Motor neuron (in vitro differentiated cells): ENCODE measurements around the gene SULT1A3. TPM values are rescaled to one million over a fixed set of nuclear protein-coding genes. Genes with fewer than 3 reads are reported as not detected.
A peak's percentile ranks its signal among the peaks of the same experiment; 100 is the strongest.
"Not testable (repeated sequence)": the region's sequence is repeated elsewhere in the genome, so short reads cannot be mapped to it uniquely, and the experiment has no call there.

Experiments
- ATAC-seq, 8 experiments: fragments of 200-7000 bp; cut with Tn5 transposase; replicated peaks in 6 of 8; 2 replicates each; pipeline ENCODE4 v1.8.0; 2021; ENCODE audit warnings: mild to moderate bottlenecking in 8 of 8, moderate library complexity in 8 of 8
- H3K27ac ChIP-seq, 2 donors: fragments of 250-450 bp; sonication (Bioruptor Pico); 2 replicates each; pipeline ENCODE4 v1.9.0; 2021; ENCODE audit warnings: antibody characterized with exemption in 2 of 2, mild to moderate bottlenecking in 2 of 2, moderate library complexity in 1 of 2
- H3K4me1 ChIP-seq, 2 donors: fragments of 250-450 bp; sonication (Bioruptor Pico); replicated peaks in 1 of 2; 2 replicates each; pipeline ENCODE4 v1.6.1; 2021; ENCODE audit warnings: antibody characterized with exemption in 2 of 2, mild to moderate bottlenecking in 2 of 2, moderate library complexity in 1 of 2
- H3K4me3 ChIP-seq, 5 donors: fragments of 250-450 bp; sonication (Bioruptor Pico); 2 replicates each; pipeline ENCODE4 v1.9.0; 2021; ENCODE audit warnings: antibody characterized with exemption in 5 of 5, mild to moderate bottlenecking in 5 of 5, moderate library complexity in 4 of 5
- WGBS, 10 experiments: fragments of 450-650 bp; shearing (Covaris generic); methylation state at CpG; one replicate each; pipeline ENCODE4 v1.0.0; 2022; 5-methylcytosine and 5-hydroxymethylcytosine counted together
- in situ Hi-C, 9 experiments: fragments of 400-800 bp; cut with MboI; loops; one replicate each; pipeline ENCODE4 v1.15.0; 2021; ENCODE audit warnings: low sequenced_read_pairs in 9 of 9, low pct_unique_long_range_greater_than_20kb in 2 of 9; ENCODE audit not compliant: unreplicated experiment in 9 of 9
- total RNA-seq, 8 experiments: library from RNA; unstranded; fragments of 300-600 nt; gene quantifications; 2 replicates each; pipeline versions ENCODE4 v1.2.3 to v1.2.4, GENCODE V29; 2022

Gene SULT1A3
- total RNA-seq, 8 experiments from 2014 or later, result 4.6 to 21.6 (median 9.3) TPM

- Histone ChIP-seq H3K4me3 (no peak overlapping the region), H3K4me1 (peaks cover 11 to 16% of the 10 kb centered on the region in 2 donors), H3K27ac (no peak overlapping the region)
- 40 to 60% methylated on average over 1 of the region's 3 CpGs; no CpG with 5 or more reads in 8 of the 10 experiments for WGBS, 10 experiments
- in situ Hi-C loops, result no loop called here
- no peak for ATAC-seq
These were observed 18.3 kb upstream of the SULT1A3 start for GRCh38 chr16:30180741-30181140.

DNA sequence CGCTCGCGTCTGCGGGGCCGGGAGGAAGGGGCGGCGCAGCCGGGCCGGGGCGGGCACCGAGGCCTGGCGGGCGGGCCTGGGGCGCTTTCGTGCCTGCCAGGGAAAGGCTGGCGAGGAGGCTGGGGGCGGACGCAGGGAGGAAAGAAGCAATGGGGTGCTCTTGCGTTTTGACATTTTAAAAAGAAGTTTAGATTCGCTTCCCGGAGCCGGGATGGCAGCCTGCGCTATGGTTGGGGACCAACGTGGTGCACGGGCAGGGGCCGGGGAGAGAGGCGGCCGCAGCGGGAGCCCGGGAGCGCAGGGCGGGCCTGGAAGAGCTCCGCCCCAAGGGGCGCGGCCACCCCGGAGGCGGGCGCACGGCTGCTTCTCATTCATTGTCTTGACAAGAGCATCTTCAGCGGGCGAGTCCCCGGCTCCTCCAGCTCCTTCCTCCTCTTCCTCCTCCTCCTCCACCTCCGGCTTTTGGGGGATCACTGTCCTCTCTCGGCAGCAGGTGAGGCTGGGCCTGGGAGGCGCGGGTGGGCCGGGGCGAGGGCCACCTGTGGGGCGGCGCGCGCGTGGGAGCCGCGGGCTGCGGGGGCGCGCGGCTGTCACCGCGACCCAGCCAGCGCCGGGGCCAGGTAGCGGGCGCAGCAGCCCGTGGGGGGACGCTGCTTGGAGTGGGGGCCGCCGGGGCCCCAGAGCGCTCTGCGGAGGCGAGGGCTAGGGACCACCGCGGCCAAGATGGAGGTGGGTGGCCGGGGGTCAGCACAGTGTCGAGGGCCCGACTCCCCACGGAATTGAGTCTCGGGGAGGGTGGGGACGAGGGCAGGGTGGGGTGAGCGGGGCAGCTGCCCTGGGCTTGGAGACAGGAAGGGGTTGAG, 15.6 kb upstream of the SULT1A3 start, which contains the start of gene CORO1A:
Gene CORO1A, plus strand, starts transcription at position 370 of the 863 bp plus-strand sequence. CDS start 1,608 bp downstream, outside the sequence.
- Histone ChIP-seq H3K27ac (peak within 1 kb of the TSS; percentile 44 to 62), H3K4me1 (peaks cover 11 to 17% of the 10 kb centered on the region in 2 donors), H3K4me3 (peak within 1 kb of the TSS; percentile 46 to 83 (median 50))
- ATAC-seq, result peak; percentile 90 to 96 (median 94)
- no CpG with 5 or more reads among the region's 81 CpGs for WGBS, 10 experiments
- in situ Hi-C loops, result no loop called here

- H3K27ac ChIP-seq, result no peak overlapping the region
- in situ Hi-C loops, result no loop called here
These were observed 14.8 kb upstream of the SULT1A3 start for GRCh38 chr16:30184096-30184890.

DNA sequence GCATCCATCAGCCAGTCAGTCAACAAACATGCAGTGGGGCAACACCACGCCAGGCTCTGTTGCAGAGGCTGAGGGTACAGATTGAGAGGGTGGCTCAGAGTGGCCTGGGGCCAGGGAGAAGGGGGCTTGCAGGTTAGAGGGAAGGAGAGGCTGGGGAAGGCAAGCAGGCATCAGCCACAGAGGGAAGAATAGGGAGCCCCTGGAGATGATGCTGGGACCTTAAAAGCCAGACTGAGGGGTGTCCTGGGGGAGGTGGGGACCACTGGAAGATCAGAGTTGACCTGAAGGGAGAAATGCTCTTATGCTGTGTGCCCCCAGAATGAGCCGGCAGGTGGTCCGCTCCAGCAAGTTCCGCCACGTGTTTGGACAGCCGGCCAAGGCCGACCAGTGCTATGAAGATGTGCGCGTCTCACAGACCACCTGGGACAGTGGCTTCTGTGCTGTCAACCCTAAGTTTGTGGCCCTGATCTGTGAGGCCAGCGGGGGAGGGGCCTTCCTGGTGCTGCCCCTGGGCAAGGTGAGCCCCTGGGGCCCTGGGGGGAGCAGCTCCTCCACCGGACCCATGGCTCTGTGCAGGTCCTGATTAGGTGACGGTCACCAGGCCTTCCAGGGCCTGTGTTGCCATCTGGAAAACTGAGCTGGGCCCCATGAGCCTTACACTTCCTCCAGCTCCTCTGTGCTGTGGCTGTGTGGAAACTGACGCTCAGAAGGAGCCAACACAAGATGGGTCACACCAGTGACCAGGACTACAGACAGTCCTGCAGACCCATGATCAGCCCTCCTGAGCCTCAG, 14.0 kb upstream of the SULT1A3 start:
- Histone ChIP-seq H3K27ac (no peak overlapping the region), H3K4me1 (peaks cover 11 to 17% of the 10 kb centered on the region in 2 donors), H3K4me3 (peak overlapping the region in 2 of 5 donors; percentile 47 to 83)
- in situ Hi-C loops, result no loop called here
- 83 to 100% methylated on average over 1 to 2 of the region's 13 CpGs; no CpG with 5 or more reads in 8 of the 10 experiments for WGBS, 10 experiments
- no peak for ATAC-seq

More at GRCh38 chr16:30184096-30184890, 14.8 kb upstream of the SULT1A3 start:
- ATAC-seq, result no peak
- Histone ChIP-seq H3K4me1 (peaks cover 11 to 17% of the 10 kb centered on the region in 2 donors), H3K4me3 (peak overlapping the region; percentile 46 to 83 (median 50))
- WGBS, 10 experiments, result 8 to 100% (median 42%) methylated on average over 1 to 3 of the region's 24 CpGs; no CpG with 5 or more reads in 5 of the 10 experiments

DNA sequence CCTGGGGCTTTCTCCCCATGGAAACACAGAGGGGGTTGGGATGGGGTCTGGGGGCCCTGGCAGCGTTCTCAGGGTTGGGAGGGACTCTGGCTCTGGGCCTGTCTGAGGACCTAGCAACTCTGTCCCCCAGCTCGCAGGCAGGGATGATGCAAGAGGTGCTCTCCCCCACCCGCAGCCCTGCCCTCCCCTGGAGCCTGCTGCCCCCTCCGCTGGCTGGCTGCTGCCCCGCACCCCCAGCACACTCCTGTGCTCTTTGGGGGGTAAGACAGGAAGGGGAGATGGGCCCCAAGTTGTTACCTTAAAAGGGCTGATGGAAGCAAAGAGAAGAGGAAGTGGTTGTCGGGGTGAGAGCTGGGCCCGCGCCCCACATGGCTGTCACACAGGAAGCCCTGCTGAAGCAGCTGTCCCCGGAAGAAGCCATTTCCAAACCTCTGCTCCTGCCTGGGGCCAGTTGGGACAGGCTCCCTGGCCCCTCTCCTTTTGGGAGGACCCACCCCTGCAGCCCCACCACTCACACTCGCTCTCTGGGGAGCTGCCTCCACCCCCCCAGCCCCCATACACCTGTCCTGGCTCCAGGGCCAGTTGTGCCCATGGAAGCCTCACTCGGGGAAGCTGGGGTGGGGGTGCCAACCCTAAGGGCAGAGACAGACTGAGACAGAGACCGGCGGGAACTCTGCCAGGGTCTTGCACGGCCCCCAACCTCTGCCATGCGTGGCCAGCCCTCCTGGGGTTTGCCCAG, 13.2 kb upstream of the SULT1A3 start:
- no peak overlapping the region for H3K27ac ChIP-seq
- ATAC-seq, result no peak

GRCh38 chr16:30186444-30186781, 12.6 kb upstream of the SULT1A3 start:
- peaks cover 11 to 17% of the 10 kb centered on the region in 2 donors for H3K4me1 ChIP-seq
- ATAC-seq, result no peak
- no CpG with 5 or more reads among the region's 9 CpGs for WGBS, 10 experiments
- H3K4me3 ChIP-seq, result no peak overlapping the region
- no peak overlapping the region for H3K27ac ChIP-seq
- in situ Hi-C loops, result no loop called here

More for the DNA sequence above, 13.2 kb upstream of the SULT1A3 start:
- in situ Hi-C loops, result no loop called here
- Histone ChIP-seq H3K4me3 (no peak overlapping the region), H3K4me1 (peaks cover 11 to 17% of the 10 kb centered on the region in 2 donors)
- WGBS, 10 experiments, result no CpG with 5 or more reads among the region's 15 CpGs

- Histone ChIP-seq H3K4me1 (peaks cover 11 to 17% of the 10 kb centered on the region in 2 donors), H3K4me3 (no peak overlapping the region), H3K27ac (no peak overlapping the region)
- in situ Hi-C loops, result no loop called here
- peak in 1 of 8 experiments; percentile 5 for ATAC-seq
- 20 to 100% (median 70%) methylated on average over 1 to 11 of the region's 36 CpGs; no CpG with 5 or more reads in 5 of the 10 experiments for WGBS, 10 experiments
These were observed 12.1 kb upstream of the SULT1A3 start for GRCh38 chr16:30186782-30187555.

- in situ Hi-C loops, result no loop called here
- H3K27ac ChIP-seq, result no peak overlapping the region
- peaks cover 11 to 17% of the 10 kb centered on the region in 2 donors for H3K4me1 ChIP-seq
- ATAC-seq, result no peak
- 60% methylated on average over 1 of the region's 9 CpGs; no CpG with 5 or more reads in 9 of the 10 experiments for WGBS, 10 experiments
- H3K4me3 ChIP-seq, result no peak overlapping the region
These were observed 11.5 kb upstream of the SULT1A3 start for GRCh38 chr16:30187556-30187865.

DNA sequence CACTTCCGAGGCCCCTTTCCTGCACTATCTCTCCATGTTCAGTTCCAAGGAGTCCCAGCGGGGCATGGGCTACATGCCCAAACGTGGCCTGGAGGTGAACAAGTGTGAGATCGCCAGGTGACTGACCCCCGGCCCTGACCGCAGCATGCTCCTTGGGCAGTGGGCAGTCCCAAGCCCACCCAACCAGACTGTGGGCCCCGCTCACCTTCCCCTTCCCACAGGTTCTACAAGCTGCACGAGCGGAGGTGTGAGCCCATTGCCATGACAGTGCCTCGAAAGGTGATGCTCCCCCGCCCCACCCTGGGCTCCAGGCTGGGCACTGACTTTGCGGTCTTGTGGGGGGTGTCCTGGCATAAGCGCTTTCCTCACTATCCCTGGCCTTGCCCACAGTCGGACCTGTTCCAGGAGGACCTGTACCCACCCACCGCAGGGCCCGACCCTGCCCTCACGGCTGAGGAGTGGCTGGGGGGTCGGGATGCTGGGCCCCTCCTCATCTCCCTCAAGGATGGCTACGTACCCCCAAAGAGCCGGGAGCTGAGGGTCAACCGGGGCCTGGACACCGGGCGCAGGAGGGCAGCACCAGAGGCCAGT, 11.0 kb upstream of the SULT1A3 start:
- WGBS, 10 experiments, result 80 to 92% methylated on average over 2 to 7 of the region's 23 CpGs; no CpG with 5 or more reads in 8 of the 10 experiments
- Histone ChIP-seq H3K4me3 (no peak overlapping the region), H3K27ac (no peak overlapping the region), H3K4me1 (peaks cover 11 to 12% of the 10 kb centered on the region in 2 donors)
- no peak for ATAC-seq
- in situ Hi-C loops, result no loop called here

GRCh38 chr16:30191158-30191557, 7.9 kb upstream of the SULT1A3 start:
- WGBS, 10 experiments, result no CpG with 5 or more reads among the region's 12 CpGs
- in situ Hi-C loops, H3K4me3 ChIP-seq, ATAC-seq, H3K27ac ChIP-seq, H3K4me1 ChIP-seq: not testable (repeated sequence)

DNA sequence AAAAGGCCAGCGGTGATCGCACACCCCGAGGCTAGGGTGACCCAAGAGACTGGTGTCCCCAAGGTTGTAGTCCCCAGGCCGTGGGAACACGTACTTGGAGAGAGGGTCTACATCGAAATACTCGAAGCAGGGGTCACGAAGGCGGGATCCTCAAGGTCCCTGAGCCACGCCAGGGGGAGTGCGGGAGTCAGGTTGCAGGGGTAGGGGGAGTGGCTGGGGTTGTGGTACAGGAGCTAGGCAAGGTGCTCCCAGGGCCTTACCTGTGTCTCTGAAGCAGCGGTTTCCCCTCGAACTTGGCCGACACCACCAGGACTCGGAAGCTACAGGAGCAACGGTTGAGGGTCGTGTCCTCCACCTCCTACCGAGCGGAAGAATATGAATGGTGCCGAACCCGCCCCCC, 6.0 kb upstream of the SULT1A3 start:
- WGBS, 10 experiments, result no CpG with 5 or more reads among the region's 21 CpGs
- ATAC-seq, result peak; percentile 3 to 33 (median 20)
- H3K4me3 ChIP-seq, in situ Hi-C loops, H3K4me1 ChIP-seq, H3K27ac ChIP-seq: not testable (repeated sequence)
